RWPE2 (cell line): ENCODE data around the gene GLT1D1.

Experiments
- ATAC-seq: fragments of 200-7000 bp; cut with Tn5 transposase; 3 replicates; pipeline ENCODE4 v1.9.1; 2021; ENCODE audit warnings: low read depth
- DNase-seq: peaks from one replicate; pipeline ENCODE4 v3.0.0-alpha.2; 2020; ENCODE audit warnings: low spot score
- H3K27ac ChIP-seq: fragments of 450-650 bp; 2 replicates; pipeline ENCODE4 v1.5.1; 2017; ENCODE audit warnings: mild to moderate bottlenecking; ENCODE audit not compliant: poor library complexity, severe bottlenecking
- H3K27me3 ChIP-seq: fragments of 250-450 bp; sonication (Bioruptor Pico); 2 replicates; pipeline ENCODE4 v1.5.1; 2021; ENCODE audit warnings: mild to moderate bottlenecking, moderate library complexity; ENCODE audit not compliant: insufficient read depth, poor library complexity, severe bottlenecking
- H3K36me3 ChIP-seq: fragments of 250-450 bp; sonication (Bioruptor Pico); 2 replicates; pipeline ENCODE4 v1.5.1; 2020; ENCODE audit warnings: low read depth, mild to moderate bottlenecking, moderate library complexity
- H3K4me1 ChIP-seq: fragments of 250-450 bp; sonication (Bioruptor Pico); 2 replicates; pipeline ENCODE4 v1.5.1; 2021; ENCODE audit warnings: mild to moderate bottlenecking, moderate library complexity; ENCODE audit not compliant: insufficient read depth, poor library complexity, severe bottlenecking
- H3K4me3 ChIP-seq: fragments of 250-450 bp; sonication (Bioruptor Pico); 2 replicates; pipeline ENCODE4 v1.5.1; 2021; ENCODE audit warnings: mild to moderate bottlenecking, moderate library complexity; ENCODE audit not compliant: severe bottlenecking
- H3K9me3 ChIP-seq: fragments of 250-450 bp; sonication (Bioruptor Pico); 2 replicates; pipeline ENCODE4 v1.5.1; 2021; ENCODE audit warnings: mild to moderate bottlenecking, moderate library complexity; ENCODE audit not compliant: severe bottlenecking
- CTCF ChIP-seq: fragments of 450-650 bp; IDR thresholded peaks from one replicate; pipeline ENCODE4 v1.5.1; 2017; ENCODE audit warnings: mild to moderate bottlenecking, moderate library complexity; ENCODE audit not compliant: poor library complexity, severe bottlenecking

The GLT1D1 gene

GRCh38 chr12:128981971-128982533 is 128.8 kb downstream of the GLT1D1 start:
- H3K9me3 ChIP-seq, result no peaks in the 10 kb centered on the region
- TF ChIP-seq CTCF, result no peak
- H3K27me3 ChIP-seq, result no peaks in the 10 kb centered on the region
- no peak overlapping the region for H3K4me3 ChIP-seq
- ATAC-seq, result no peak
- H3K27ac ChIP-seq, result no peak overlapping the region
- H3K36me3 ChIP-seq, result no peaks in the 10 kb centered on the region
- no peaks in the 10 kb centered on the region for H3K4me1 ChIP-seq
- DNase-seq, result no peak

- no peaks in the 10 kb centered on the region for H3K36me3 ChIP-seq
- TF ChIP-seq CTCF, result no peak
- DNase-seq (no peak), ATAC-seq (no peak)
- no peaks in the 10 kb centered on the region for H3K27me3 ChIP-seq
- H3K4me3 ChIP-seq, result no peak overlapping the region
- H3K27ac ChIP-seq, result no peak overlapping the region
- H3K9me3 ChIP-seq, result no peaks in the 10 kb centered on the region
- no peaks in the 10 kb centered on the region for H3K4me1 ChIP-seq
These were observed 129.7 kb downstream of the GLT1D1 start for GRCh38 chr12:128982933-128983332.

- H3K27me3 ChIP-seq, result no peaks in the 10 kb centered on the region
- DNase-seq (no peak), ATAC-seq (no peak)
- no peaks in the 10 kb centered on the region for H3K36me3 ChIP-seq
- no peak overlapping the region for H3K27ac ChIP-seq
- no peaks in the 10 kb centered on the region for H3K4me1 ChIP-seq
- H3K4me3 ChIP-seq, result no peak overlapping the region
- H3K9me3 ChIP-seq, result no peaks in the 10 kb centered on the region
- no peak for TF ChIP-seq CTCF
These were observed 130.1 kb downstream of the GLT1D1 start for GRCh38 chr12:128983371-128983770.

- Histone ChIP-seq H3K27me3 (no peaks in the 10 kb centered on the region), H3K36me3 (no peaks in the 10 kb centered on the region), H3K9me3 (no peaks in the 10 kb centered on the region), H3K4me1 (no peaks in the 10 kb centered on the region), H3K4me3 (no peak overlapping the region), H3K27ac (no peak overlapping the region)
- DNase-seq (no peak), ATAC-seq (no peak)
- no peak for TF ChIP-seq CTCF
These were observed 133.7 kb downstream of the GLT1D1 start for GRCh38 chr12:128986957-128987356.

- no peak overlapping the region for H3K27ac ChIP-seq
- no peak overlapping the region for H3K4me3 ChIP-seq
- no peaks in the 10 kb centered on the region for H3K27me3 ChIP-seq
- no peaks in the 10 kb centered on the region for H3K4me1 ChIP-seq
- ATAC-seq (no peak), DNase-seq (no peak)
- TF ChIP-seq CTCF, result no peak
- no peaks in the 10 kb centered on the region for H3K9me3 ChIP-seq
- H3K36me3 ChIP-seq, result no peaks in the 10 kb centered on the region
These were observed 136.0 kb downstream of the GLT1D1 start for GRCh38 chr12:128989287-128989686.
